KOPT-K1 (cell line): ENCODE data around the gene GMDS.
"Not testable (repeated sequence)": the region's sequence is repeated elsewhere in the genome, so short reads cannot be mapped to it uniquely, and the experiment has no call there.

Experiments used
- H3K27ac ChIP-seq: fragments of 200-600 bp; sonication (generic); 2 replicates; pipeline ENCODE4 v1.5.1; 2016; ENCODE audit warnings: antibody characterized with exemption, mild to moderate bottlenecking, low read depth, low read length; ENCODE audit not compliant: poor library complexity, severe bottlenecking
- H3K36me3 ChIP-seq: fragments of 200-600 bp; sonication (generic); 2 replicates; pipeline ENCODE4 v1.5.1; 2017; ENCODE audit warnings: antibody characterized with exemption, mild to moderate bottlenecking, low read length, moderate library complexity; ENCODE audit not compliant: insufficient read depth
- H3K9me3 ChIP-seq: fragments of 200-600 bp; sonication (generic); 2 replicates; pipeline ENCODE4 v1.5.1; 2017; ENCODE audit warnings: antibody characterized with exemption, low read length, mild to moderate bottlenecking; ENCODE audit not compliant: insufficient read depth, poor library complexity, severe bottlenecking

GMDS gene

GRCh38 chr6:1850121-1850839 is 395.1 kb downstream of the GMDS start:
- H3K27ac ChIP-seq, result no peak overlapping the region
- H3K9me3 ChIP-seq, result peaks cover 7% of the 10 kb centered on the region
- no peaks in the 10 kb centered on the region for H3K36me3 ChIP-seq

- Histone ChIP-seq H3K9me3 (peaks cover 10% of the 10 kb centered on the region), H3K27ac (no peak overlapping the region), H3K36me3 (no peaks in the 10 kb centered on the region)
These were observed 395.7 kb downstream of the GMDS start for GRCh38 chr6:1849691-1850090.

- Histone ChIP-seq H3K9me3 (peaks cover 10% of the 10 kb centered on the region), H3K27ac (no peak overlapping the region), H3K36me3 (no peaks in the 10 kb centered on the region)
These were observed 396.7 kb downstream of the GMDS start for GRCh38 chr6:1848752-1849151.

- no peak overlapping the region for H3K27ac ChIP-seq
- peaks cover 10% of the 10 kb centered on the region for H3K9me3 ChIP-seq
- no peaks in the 10 kb centered on the region for H3K36me3 ChIP-seq
These were observed 398.8 kb downstream of the GMDS start for GRCh38 chr6:1846611-1847010.

- not testable (repeated sequence) for H3K36me3 ChIP-seq, H3K27ac ChIP-seq, H3K9me3 ChIP-seq
These were observed 399.9 kb downstream of the GMDS start for GRCh38 chr6:1845543-1845942.

- H3K9me3 ChIP-seq, result peaks cover 10% of the 10 kb centered on the region
- H3K27ac ChIP-seq, result no peak overlapping the region
- H3K36me3 ChIP-seq, result no peaks in the 10 kb centered on the region
These were observed 403.1 kb downstream of the GMDS start for GRCh38 chr6:1842334-1842733.

GRCh38 chr6:1841136-1841535 is 404.3 kb downstream of the GMDS start:
- Histone ChIP-seq H3K36me3 (no peaks in the 10 kb centered on the region), H3K27ac (no peak overlapping the region), H3K9me3 (peaks cover 10% of the 10 kb centered on the region)

GRCh38 chr6:1840491-1841121 is 404.8 kb downstream of the GMDS start:
- peaks cover 7% of the 10 kb centered on the region for H3K9me3 ChIP-seq
- no peaks in the 10 kb centered on the region for H3K36me3 ChIP-seq
- H3K27ac ChIP-seq, result no peak overlapping the region

- H3K27ac ChIP-seq, result no peak overlapping the region
- no peaks in the 10 kb centered on the region for H3K36me3 ChIP-seq
- no peaks in the 10 kb centered on the region for H3K9me3 ChIP-seq
These were observed 406.0 kb downstream of the GMDS start for GRCh38 chr6:1839361-1839760.

GRCh38 chr6:1838604-1839213 is 406.7 kb downstream of the GMDS start:
- no peak overlapping the region for H3K27ac ChIP-seq
- no peaks in the 10 kb centered on the region for H3K36me3 ChIP-seq
- H3K9me3 ChIP-seq, result no peaks in the 10 kb centered on the region

GRCh38 chr6:1837826-1838225 is 407.6 kb downstream of the GMDS start:
- H3K27ac ChIP-seq, result no peak overlapping the region
- no peaks in the 10 kb centered on the region for H3K9me3 ChIP-seq
- no peaks in the 10 kb centered on the region for H3K36me3 ChIP-seq

GRCh38 chr6:1836690-1837089 is 408.7 kb downstream of the GMDS start:
- H3K27ac ChIP-seq, result no peak overlapping the region
- H3K9me3 ChIP-seq, result no peaks in the 10 kb centered on the region
- H3K36me3 ChIP-seq, result no peaks in the 10 kb centered on the region

- Histone ChIP-seq H3K27ac (no peak overlapping the region), H3K9me3 (no peaks in the 10 kb centered on the region), H3K36me3 (no peaks in the 10 kb centered on the region)
These were observed 410.5 kb downstream of the GMDS start for GRCh38 chr6:1834646-1835516.

GRCh38 chr6:1834207-1834606 is 411.2 kb downstream of the GMDS start:
- Histone ChIP-seq H3K36me3 (no peaks in the 10 kb centered on the region), H3K27ac (no peak overlapping the region), H3K9me3 (peaks cover 5% of the 10 kb centered on the region)
